ENCODE measurements around the gene HNMT. TPM values are rescaled to one million over a fixed set of nuclear protein-coding genes. Genes with fewer than 3 reads are reported as not detected.

HNMT gene
- total and polyA plus RNA-seq, 2 of the 13 experiments (the other 11 are each of a cell fraction or from before 2014, with no cell fraction given): 279 to 309 TPM

DNA sequence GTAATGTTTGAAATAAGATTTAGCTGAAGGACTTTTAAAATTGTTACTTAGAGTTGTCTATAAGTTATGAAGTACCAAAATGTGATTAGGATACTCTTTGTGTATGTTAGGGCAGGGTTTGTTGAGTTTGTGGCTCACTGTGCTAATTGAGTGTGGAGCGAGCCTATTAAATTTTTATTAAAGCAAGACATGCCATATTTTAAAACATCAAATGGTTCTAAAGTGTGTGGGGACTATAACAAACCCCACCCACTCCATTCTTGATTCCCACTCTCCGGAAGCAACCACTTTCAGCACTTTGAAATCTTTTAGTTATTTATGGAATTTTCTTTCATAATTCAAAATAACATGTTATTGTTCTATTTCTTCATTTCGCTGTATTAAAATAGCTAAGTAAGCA, 1.8 kb downstream of the HNMT start (continued):
- TF ChIP-seq, protein P1, sequence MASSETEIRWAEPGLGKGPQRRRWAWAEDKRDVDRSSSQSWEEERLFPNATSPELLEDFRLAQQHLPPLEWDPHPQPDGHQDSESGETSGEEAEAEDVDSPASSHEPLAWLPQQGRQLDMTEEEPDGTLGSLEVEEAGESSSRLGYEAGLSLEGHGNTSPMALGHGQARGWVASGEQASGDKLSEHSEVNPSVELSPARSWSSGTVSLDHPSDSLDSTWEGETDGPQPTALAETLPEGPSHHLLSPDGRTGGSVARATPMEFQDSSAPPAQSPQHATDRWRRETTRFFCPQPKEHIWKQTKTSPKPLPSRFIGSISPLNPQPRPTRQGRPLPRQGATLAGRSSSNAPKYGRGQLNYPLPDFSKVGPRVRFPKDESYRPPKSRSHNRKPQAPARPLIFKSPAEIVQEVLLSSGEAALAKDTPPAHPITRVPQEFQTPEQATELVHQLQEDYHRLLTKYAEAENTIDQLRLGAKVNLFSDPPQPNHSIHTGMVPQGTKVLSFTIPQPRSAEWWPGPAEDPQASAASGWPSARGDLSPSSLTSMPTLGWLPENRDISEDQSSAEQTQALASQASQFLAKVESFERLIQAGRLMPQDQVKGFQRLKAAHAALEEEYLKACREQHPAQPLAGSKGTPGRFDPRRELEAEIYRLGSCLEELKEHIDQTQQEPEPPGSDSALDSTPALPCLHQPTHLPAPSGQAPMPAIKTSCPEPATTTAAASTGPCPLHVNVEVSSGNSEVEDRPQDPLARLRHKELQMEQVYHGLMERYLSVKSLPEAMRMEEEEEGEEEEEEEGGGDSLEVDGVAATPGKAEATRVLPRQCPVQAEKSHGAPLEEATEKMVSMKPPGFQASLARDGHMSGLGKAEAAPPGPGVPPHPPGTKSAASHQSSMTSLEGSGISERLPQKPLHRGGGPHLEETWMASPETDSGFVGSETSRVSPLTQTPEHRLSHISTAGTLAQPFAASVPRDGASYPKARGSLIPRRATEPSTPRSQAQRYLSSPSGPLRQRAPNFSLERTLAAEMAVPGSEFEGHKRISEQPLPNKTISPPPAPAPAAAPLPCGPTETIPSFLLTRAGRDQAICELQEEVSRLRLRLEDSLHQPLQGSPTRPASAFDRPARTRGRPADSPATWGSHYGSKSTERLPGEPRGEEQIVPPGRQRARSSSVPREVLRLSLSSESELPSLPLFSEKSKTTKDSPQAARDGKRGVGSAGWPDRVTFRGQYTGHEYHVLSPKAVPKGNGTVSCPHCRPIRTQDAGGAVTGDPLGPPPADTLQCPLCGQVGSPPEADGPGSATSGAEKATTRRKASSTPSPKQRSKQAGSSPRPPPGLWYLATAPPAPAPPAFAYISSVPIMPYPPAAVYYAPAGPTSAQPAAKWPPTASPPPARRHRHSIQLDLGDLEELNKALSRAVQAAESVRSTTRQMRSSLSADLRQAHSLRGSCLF (CRISPR knock-in tag; IDR thresholded peaks at IDR 0.05; ENCODE audit: borderline replicate concordance): 0 out of 2 replicates have a peak, but pooled peaks have one; percentile 39
- TF ChIP-seq KLF15 (CRISPR knock-in tag; IDR thresholded peaks at IDR 0.05; ENCODE audit: borderline replicate concordance) (no peak), SSRP1 (CRISPR knock-in tag; IDR thresholded peaks at IDR 0.05) (0 out of 2 replicates have a peak, but pooled peaks have one; percentile 28), ATRX (CRISPR knock-in tag; IDR thresholded peaks at IDR 0.05; ENCODE audit: borderline replicate concordance) (no peak), ZBTB46 (CRISPR knock-in tag; IDR thresholded peaks at IDR 0.05; ENCODE audit: borderline replicate concordance) (no peak), HOXD1 (CRISPR knock-in tag; IDR thresholded peaks at IDR 0.05) (no peak), FUBP1 (CRISPR knock-in tag; IDR thresholded peaks at IDR 0.05; ENCODE audit: borderline replicate concordance) (no peak), KDM3A (CRISPR knock-in tag; IDR thresholded peaks at IDR 0.05; ENCODE audit: low read depth) (no peak), ZSCAN31 (CRISPR knock-in tag; IDR thresholded peaks at IDR 0.05; ENCODE audit: low read depth) (no peak), GPN1 (CRISPR knock-in tag; IDR thresholded peaks at IDR 0.05; ENCODE audit: borderline replicate concordance) (no peak), PAF1 (CRISPR knock-in tag; IDR thresholded peaks at IDR 0.05) (0 out of 2 replicates have a peak, but pooled peaks have one; percentile 23), POLR2G (IDR thresholded peaks at IDR 0.05; ENCODE audit: low read depth, low read length) (peak; percentile 57; the same call in 1 of the 2 replicates)
- TF ChIP-seq, protein P2, sequence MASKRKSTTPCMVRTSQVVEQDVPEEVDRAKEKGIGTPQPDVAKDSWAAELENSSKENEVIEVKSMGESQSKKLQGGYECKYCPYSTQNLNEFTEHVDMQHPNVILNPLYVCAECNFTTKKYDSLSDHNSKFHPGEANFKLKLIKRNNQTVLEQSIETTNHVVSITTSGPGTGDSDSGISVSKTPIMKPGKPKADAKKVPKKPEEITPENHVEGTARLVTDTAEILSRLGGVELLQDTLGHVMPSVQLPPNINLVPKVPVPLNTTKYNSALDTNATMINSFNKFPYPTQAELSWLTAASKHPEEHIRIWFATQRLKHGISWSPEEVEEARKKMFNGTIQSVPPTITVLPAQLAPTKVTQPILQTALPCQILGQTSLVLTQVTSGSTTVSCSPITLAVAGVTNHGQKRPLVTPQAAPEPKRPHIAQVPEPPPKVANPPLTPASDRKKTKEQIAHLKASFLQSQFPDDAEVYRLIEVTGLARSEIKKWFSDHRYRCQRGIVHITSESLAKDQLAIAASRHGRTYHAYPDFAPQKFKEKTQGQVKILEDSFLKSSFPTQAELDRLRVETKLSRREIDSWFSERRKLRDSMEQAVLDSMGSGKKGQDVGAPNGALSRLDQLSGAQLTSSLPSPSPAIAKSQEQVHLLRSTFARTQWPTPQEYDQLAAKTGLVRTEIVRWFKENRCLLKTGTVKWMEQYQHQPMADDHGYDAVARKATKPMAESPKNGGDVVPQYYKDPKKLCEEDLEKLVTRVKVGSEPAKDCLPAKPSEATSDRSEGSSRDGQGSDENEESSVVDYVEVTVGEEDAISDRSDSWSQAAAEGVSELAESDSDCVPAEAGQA (IDR thresholded peaks at IDR 0.05; ENCODE audit: low read depth): no peak
- TF ChIP-seq, protein P2 (CRISPR knock-in tag; IDR thresholded peaks at IDR 0.05; ENCODE audit: borderline replicate concordance): no peak

All from HepG2 (cell line).